HTERT RPE-1 (cell line): ENCODE results near the gene NAPA.

Source experiments
- in situ Hi-C: fragments of 300-500 bp; cut with MboI; formaldehyde crosslinking; loops from 4 replicates; pipeline ENCODE4 v1.14.3; 2020; ENCODE audit warnings: low sequenced_read_pairs

NAPA gene

GRCh38 chr19:47464675-47465419 lies 50.0 kb downstream of the NAPA start:
- in situ Hi-C loops: no loop called here

- in situ Hi-C loops: no loop called here
These were observed 53.0 kb downstream of the NAPA start for GRCh38 chr19:47461876-47462275.

- in situ Hi-C loops: no loop called here
These were observed 55.4 kb downstream of the NAPA start for GRCh38 chr19:47459477-47459876.

- in situ Hi-C loops: no loop called here
These were observed 56.2 kb downstream of the NAPA start for GRCh38 chr19:47458672-47459071.

- in situ Hi-C loops: no loop called here
These were observed 58.0 kb downstream of the NAPA start for GRCh38 chr19:47456721-47457474.

GRCh38 chr19:47450478-47450877 lies 64.4 kb downstream of the NAPA start:
- in situ Hi-C loops: no loop called here

GRCh38 chr19:47448360-47448727 lies 66.5 kb downstream of the NAPA start:
- in situ Hi-C loops: no loop called here

GRCh38 chr19:47447470-47448359 lies 67.1 kb downstream of the NAPA start:
- in situ Hi-C loops: no loop called here

GRCh38 chr19:47446534-47447469 lies 68.1 kb downstream of the NAPA start:
- in situ Hi-C loops: no loop called here

- in situ Hi-C loops: no loop called here
These were observed 68.9 kb downstream of the NAPA start for GRCh38 chr19:47445937-47446402.

- in situ Hi-C loops: no loop called here
These were observed 69.3 kb downstream of the NAPA start for GRCh38 chr19:47445527-47445926.

- in situ Hi-C loops: no loop called here
These were observed 70.5 kb downstream of the NAPA start for GRCh38 chr19:47444388-47444821.

- in situ Hi-C loops: no loop called here
These were observed 71.5 kb downstream of the NAPA start for GRCh38 chr19:47443331-47443730.

- in situ Hi-C loops: no loop called here
These were observed 76.1 kb downstream of the NAPA start for GRCh38 chr19:47438793-47439220.
